ENCODE data around the gene PAQR7.

Gene PAQR7

DNA sequence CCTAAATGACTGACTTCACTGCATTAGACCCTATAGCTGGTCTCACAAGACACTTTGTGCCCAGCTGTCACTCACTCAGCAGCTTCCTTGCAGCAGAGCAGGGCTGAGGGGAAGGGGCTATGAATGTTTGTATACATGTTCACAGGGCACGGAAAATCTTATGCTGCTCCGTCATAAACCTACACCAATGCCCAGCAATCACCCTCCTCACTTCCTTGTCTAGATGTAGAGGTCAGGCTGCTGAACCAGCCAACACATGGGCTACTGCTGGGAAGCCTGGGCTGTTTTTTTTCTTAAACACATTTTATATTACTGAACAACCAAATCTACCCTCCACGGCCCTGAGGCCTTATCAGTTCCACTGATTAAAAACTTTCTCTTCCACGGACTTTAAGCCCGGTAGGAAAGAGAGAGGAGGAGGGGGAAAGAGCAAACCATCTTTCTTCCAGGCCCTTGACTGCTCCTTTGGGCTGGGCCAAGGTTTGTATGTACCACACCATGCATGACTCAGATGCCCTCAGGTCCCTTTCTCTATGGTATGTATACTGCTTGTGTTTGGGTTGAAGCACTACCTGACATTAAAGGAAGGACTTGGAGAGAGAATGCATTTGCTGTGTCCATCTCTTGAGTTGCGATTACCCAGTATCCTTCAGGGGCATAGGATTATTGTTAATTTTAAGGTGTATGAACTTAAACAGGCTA lies 43.0 kb downstream of the PAQR7 start:
- Histone ChIP-seq H3K27ac (ENCODE audit: insufficient read depth, low read length, poor library complexity, severe bottlenecking) (no peak overlapping the region), H3K36me3 (ENCODE audit: control insufficient read depth, insufficient read depth, low read length) (peaks cover 51% of the 10 kb centered on the region), H3K4me1 (ENCODE audit: control insufficient read depth, insufficient read depth, low read length, poor library complexity, severe bottlenecking) (no peaks in the 10 kb centered on the region), H3K27me3 (replicated peaks; ENCODE audit: control insufficient read depth, insufficient read depth, low read length, poor library complexity, severe bottlenecking) (no peaks in the 10 kb centered on the region), H3K9me3 (ENCODE audit: control insufficient read depth, low read length) (no peaks in the 10 kb centered on the region), H3K4me3 (ENCODE audit: insufficient read depth, low read depth, low read length, poor library complexity, severe bottlenecking) (no peak overlapping the region)
- DNase-seq, result no peak

DNA sequence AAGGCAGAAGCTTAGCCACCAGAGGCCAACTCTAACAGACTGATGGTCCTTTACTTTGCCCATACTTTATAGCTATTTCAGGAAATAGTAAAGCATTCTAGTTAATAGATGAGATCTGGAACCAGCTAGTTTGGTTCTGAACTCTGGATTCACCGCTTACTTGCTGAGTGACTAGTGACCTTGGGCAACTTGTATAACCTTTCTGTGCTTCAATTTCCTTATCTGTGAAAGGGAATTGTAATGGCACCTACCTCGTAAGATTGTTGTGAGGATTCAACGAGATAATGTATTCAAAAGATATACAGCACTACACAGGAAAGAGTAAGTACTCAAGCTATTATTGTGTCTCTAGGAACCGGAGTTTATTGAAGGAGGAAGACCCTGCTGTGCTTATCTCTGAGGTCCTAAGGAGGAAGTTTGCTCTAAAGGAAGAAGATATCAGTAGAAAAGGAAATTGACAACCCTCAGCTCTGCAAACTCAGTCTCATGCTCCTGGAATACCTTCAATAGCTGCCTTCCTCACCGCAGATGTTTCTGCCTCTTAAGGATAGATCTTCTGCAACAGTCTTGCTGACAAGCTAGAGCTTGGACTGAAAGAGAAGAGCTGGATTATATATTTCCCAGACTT lies 43.8 kb downstream of the PAQR7 start:
- Histone ChIP-seq H3K4me1 (ENCODE audit: control insufficient read depth, insufficient read depth, low read length, poor library complexity, severe bottlenecking) (no peaks in the 10 kb centered on the region), H3K27ac (ENCODE audit: insufficient read depth, low read length, poor library complexity, severe bottlenecking) (no peak overlapping the region), H3K27me3 (replicated peaks; ENCODE audit: control insufficient read depth, insufficient read depth, low read length, poor library complexity, severe bottlenecking) (no peaks in the 10 kb centered on the region), H3K4me3 (ENCODE audit: insufficient read depth, low read depth, low read length, poor library complexity, severe bottlenecking) (no peak overlapping the region), H3K9me3 (ENCODE audit: control insufficient read depth, low read length) (no peaks in the 10 kb centered on the region), H3K36me3 (ENCODE audit: control insufficient read depth, insufficient read depth, low read length) (peaks cover 56% of the 10 kb centered on the region)
- DNase-seq, result no peak

DNA sequence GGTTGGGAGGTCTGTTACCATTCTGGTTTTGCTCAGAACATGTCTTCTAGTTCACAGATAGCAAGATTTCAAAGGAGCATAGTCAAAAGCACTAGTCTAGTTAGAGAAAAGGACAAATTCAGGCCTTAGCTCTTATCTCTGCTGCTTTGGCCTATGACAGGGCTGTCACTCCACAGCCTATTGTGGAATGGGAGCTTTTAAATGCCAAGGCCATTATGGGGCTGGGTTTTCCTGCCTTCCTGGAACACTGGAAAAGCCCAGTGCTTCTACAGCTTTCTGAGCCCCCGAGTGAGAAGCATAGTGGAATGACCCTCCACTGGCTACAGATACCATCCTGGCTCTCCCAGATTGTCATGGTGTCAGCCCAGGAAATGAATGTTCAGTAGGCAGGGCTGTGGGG lies 46.5 kb downstream of the PAQR7 start:
- no peak overlapping the region for H3K27ac ChIP-seq (ENCODE audit: insufficient read depth, low read length, poor library complexity, severe bottlenecking)
- no peaks in the 10 kb centered on the region for H3K9me3 ChIP-seq (ENCODE audit: control insufficient read depth, low read length)
- no peaks in the 10 kb centered on the region for H3K4me1 ChIP-seq (ENCODE audit: control insufficient read depth, insufficient read depth, low read length, poor library complexity, severe bottlenecking)
- no peaks in the 10 kb centered on the region for H3K27me3 ChIP-seq (replicated peaks; ENCODE audit: control insufficient read depth, insufficient read depth, low read length, poor library complexity, severe bottlenecking)
- H3K4me3 ChIP-seq (ENCODE audit: insufficient read depth, low read depth, low read length, poor library complexity, severe bottlenecking), result no peak overlapping the region
- no peak for DNase-seq
- peaks cover 64% of the 10 kb centered on the region for H3K36me3 ChIP-seq (ENCODE audit: control insufficient read depth, insufficient read depth, low read length)

DNA sequence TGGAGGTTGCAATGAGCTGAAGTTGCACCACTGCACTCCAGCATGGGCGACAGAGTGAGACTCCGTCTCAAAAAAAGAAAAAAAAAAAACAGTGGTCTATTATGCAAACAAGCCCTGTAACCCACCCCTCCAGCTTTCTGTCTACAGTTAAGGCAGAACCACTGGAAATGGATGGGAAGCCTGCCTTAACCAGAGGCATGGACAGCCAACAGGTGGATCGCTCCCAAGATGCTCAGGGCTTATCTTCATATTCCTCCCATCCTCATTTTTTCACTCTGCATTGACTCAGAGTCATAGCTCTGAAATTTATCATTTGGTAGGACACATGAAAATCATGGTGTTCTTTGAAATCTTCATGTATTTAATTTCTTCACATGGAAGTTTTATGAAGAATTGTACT lies 47.0 kb downstream of the PAQR7 start:
- H3K4me1 ChIP-seq (ENCODE audit: control insufficient read depth, insufficient read depth, low read length, poor library complexity, severe bottlenecking), result no peaks in the 10 kb centered on the region
- H3K27me3 ChIP-seq (replicated peaks; ENCODE audit: control insufficient read depth, insufficient read depth, low read length, poor library complexity, severe bottlenecking), result no peaks in the 10 kb centered on the region
- DNase-seq, result no peak
- no peak overlapping the region for H3K27ac ChIP-seq (ENCODE audit: insufficient read depth, low read length, poor library complexity, severe bottlenecking)
- H3K4me3 ChIP-seq (ENCODE audit: insufficient read depth, low read depth, low read length, poor library complexity, severe bottlenecking), result no peak overlapping the region
- peaks cover 64% of the 10 kb centered on the region for H3K36me3 ChIP-seq (ENCODE audit: control insufficient read depth, insufficient read depth, low read length)
- H3K9me3 ChIP-seq (ENCODE audit: control insufficient read depth, low read length), result no peaks in the 10 kb centered on the region

DNA sequence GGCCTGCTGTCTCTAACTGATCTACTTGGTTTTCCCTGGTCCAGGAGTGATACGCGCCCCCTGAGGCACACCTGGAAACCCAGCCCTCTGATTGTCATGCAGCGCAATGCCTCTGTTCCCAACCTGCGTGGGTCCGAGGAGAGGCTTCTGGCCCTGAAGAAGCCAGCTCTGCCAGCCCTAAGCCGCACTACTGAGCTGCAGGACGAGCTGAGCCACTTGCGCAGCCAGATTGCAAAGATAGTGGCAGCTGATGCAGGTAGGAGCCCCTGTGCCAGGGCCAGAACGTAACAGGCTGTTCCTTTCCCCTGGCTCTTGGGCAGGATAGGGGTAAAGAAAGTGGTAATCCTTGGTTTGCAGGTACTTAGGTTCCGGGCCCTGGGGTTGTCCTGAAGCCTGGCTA lies 48.9 kb downstream of the PAQR7 start:
- H3K27ac ChIP-seq (ENCODE audit: insufficient read depth, low read length, poor library complexity, severe bottlenecking), result no peak overlapping the region
- peaks cover 52% of the 10 kb centered on the region for H3K36me3 ChIP-seq (ENCODE audit: control insufficient read depth, insufficient read depth, low read length)

DNA sequence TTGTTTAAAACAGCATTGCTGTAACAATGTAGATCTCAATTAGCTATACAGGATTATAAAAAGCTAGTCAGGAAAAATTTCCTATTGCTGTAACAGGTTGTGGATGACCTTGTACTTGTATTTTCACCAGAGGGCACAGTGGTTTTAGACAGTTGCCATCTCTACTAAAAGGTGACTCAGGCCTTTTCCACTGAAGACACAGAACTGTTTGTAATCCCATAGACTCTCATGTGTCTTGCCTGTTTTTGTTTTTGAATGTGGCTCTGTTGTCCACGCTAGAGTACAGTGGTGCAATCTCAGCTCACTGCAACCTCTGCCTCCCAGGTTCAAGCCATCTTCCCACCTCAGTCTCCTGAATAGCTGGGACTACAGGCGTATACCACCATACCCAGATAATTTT lies 49.9 kb downstream of the PAQR7 start:
- no peak for DNase-seq
- Histone ChIP-seq H3K4me3 (ENCODE audit: insufficient read depth, low read depth, low read length, poor library complexity, severe bottlenecking) (no peak overlapping the region), H3K9me3 (ENCODE audit: control insufficient read depth, low read length) (no peaks in the 10 kb centered on the region), H3K27ac (ENCODE audit: insufficient read depth, low read length, poor library complexity, severe bottlenecking) (no peak overlapping the region), H3K36me3 (ENCODE audit: control insufficient read depth, insufficient read depth, low read length) (peaks cover 42% of the 10 kb centered on the region), H3K4me1 (ENCODE audit: control insufficient read depth, insufficient read depth, low read length, poor library complexity, severe bottlenecking) (peaks cover 13% of the 10 kb centered on the region), H3K27me3 (replicated peaks; ENCODE audit: control insufficient read depth, insufficient read depth, low read length, poor library complexity, severe bottlenecking) (no peaks in the 10 kb centered on the region)

More for the DNA sequence above, 48.9 kb downstream of the PAQR7 start:
- H3K4me3 ChIP-seq (ENCODE audit: insufficient read depth, low read depth, low read length, poor library complexity, severe bottlenecking), result no peak overlapping the region
- no peaks in the 10 kb centered on the region for H3K27me3 ChIP-seq (replicated peaks; ENCODE audit: control insufficient read depth, insufficient read depth, low read length, poor library complexity, severe bottlenecking)
- no peak for DNase-seq
- H3K4me1 ChIP-seq (ENCODE audit: control insufficient read depth, insufficient read depth, low read length, poor library complexity, severe bottlenecking), result peaks cover 4% of the 10 kb centered on the region
- no peaks in the 10 kb centered on the region for H3K9me3 ChIP-seq (ENCODE audit: control insufficient read depth, low read length)

DNA sequence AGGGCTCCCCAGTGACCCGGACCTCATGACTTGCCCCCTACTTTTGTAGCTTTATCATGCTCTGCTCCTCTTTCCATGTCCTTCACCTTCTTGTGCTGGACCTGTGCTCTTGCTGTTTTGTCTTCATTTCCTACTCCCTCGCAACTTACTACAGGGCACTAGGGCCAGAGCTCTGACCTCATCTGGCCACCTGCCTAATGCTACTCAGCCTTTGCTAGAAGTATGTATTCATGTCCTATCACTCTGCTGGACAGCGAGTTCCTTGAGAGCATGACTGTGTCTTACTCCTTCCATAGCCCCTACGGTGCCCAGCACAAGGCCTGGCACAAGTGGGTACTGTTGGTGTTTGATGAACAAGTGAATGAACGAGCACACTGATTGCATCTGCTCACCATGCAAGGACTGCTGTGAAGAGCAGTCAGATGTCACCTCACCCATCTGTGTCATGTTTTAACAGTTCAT lies 53.8 kb downstream of the PAQR7 start:
- DNase-seq, result no peak
- H3K36me3 ChIP-seq (ENCODE audit: control insufficient read depth, insufficient read depth, low read length), result peaks cover 8% of the 10 kb centered on the region
- H3K4me3 ChIP-seq (ENCODE audit: insufficient read depth, low read depth, low read length, poor library complexity, severe bottlenecking), result no peak overlapping the region
- no peaks in the 10 kb centered on the region for H3K27me3 ChIP-seq (replicated peaks; ENCODE audit: control insufficient read depth, insufficient read depth, low read length, poor library complexity, severe bottlenecking)
- H3K4me1 ChIP-seq (ENCODE audit: control insufficient read depth, insufficient read depth, low read length, poor library complexity, severe bottlenecking), result peaks cover 24% of the 10 kb centered on the region
- H3K27ac ChIP-seq (ENCODE audit: insufficient read depth, low read length, poor library complexity, severe bottlenecking), result no peak overlapping the region
- H3K9me3 ChIP-seq (ENCODE audit: control insufficient read depth, low read length), result no peaks in the 10 kb centered on the region

DNA sequence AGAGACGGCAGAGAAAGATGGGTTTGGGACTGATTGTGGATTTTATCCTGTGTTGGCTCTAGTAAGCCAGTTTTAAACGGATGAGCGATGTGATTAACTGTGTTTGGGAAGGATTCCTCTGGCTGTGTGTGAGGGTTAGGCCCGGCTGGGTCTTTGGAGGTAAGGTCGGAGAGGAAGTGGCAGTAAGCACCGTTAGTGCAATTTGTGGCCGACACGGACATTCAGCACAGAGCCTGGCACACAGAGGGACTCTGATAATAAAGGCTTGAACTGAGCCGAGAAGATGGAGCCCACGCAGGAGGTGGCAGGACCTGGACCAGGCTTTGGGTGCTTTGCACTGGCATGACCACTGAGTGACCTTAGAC lies 54.4 kb downstream of the PAQR7 start:
- Histone ChIP-seq H3K27ac (ENCODE audit: insufficient read depth, low read length, poor library complexity, severe bottlenecking) (peak overlapping the region; percentile 80), H3K36me3 (ENCODE audit: control insufficient read depth, insufficient read depth, low read length) (peaks cover 2% of the 10 kb centered on the region)

DNA sequence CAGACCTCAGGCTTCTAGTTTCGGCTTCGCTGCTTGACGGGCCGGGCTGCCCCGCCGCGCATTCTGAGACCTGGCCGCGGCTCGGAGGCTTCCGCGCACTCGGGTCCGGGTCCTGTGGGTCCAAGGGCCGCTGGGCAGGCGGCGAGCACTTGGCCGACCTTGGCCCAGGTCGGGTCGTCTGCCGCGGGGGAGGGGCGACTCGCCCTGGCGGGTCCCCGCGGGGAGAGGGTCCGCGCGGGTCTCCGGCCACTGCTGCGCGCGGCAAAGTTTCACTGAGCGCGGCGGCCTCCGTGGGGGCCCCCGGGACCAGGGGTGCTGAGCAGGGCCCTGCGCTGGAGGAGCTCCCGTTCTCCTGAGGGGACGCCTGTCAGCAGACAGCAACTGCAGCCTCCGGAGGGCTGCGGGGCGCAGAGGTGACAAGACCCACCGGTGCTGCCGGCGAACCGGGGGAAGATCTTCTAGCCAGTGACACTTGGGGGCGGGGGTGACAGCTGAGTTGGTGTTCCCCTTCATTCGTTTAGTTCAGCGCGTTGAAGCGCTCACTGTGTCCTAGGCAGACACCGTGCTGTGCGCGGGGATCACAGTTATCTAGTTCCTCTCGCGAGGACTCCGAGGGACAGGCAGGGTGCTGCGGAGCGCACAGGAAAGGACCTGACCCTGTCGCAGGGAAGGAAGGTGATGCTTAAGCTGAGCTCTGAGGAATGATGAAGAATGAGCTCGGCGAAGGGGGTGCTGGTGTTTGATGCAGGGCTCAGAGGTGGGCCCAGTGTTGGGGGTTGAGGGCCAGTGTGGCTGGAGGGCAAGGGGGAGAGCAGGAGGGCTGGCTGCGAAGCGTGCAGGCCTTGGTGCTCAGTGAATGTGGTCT lies 55.0 kb downstream of the PAQR7 start:
- H3K4me1 ChIP-seq (ENCODE audit: control insufficient read depth, insufficient read depth, low read length, poor library complexity, severe bottlenecking), result peaks cover 24% of the 10 kb centered on the region
- peak overlapping the region; percentile 78 for H3K4me3 ChIP-seq (ENCODE audit: insufficient read depth, low read depth, low read length, poor library complexity, severe bottlenecking)
- peak; percentile 47 to 54 (median 53) for DNase-seq
- no peaks in the 10 kb centered on the region for H3K27me3 ChIP-seq (replicated peaks; ENCODE audit: control insufficient read depth, insufficient read depth, low read length, poor library complexity, severe bottlenecking)
- peaks cover 3% of the 10 kb centered on the region for H3K36me3 ChIP-seq (ENCODE audit: control insufficient read depth, insufficient read depth, low read length)
- H3K27ac ChIP-seq (ENCODE audit: insufficient read depth, low read length, poor library complexity, severe bottlenecking), result peak overlapping the region; percentile 80
- no peaks in the 10 kb centered on the region for H3K9me3 ChIP-seq (ENCODE audit: control insufficient read depth, low read length)

More for the DNA sequence above, 54.4 kb downstream of the PAQR7 start:
- no peak for DNase-seq
- peak overlapping the region; percentile 78 for H3K4me3 ChIP-seq (ENCODE audit: insufficient read depth, low read depth, low read length, poor library complexity, severe bottlenecking)
- H3K9me3 ChIP-seq (ENCODE audit: control insufficient read depth, low read length), result no peaks in the 10 kb centered on the region
- no peaks in the 10 kb centered on the region for H3K27me3 ChIP-seq (replicated peaks; ENCODE audit: control insufficient read depth, insufficient read depth, low read length, poor library complexity, severe bottlenecking)
- peaks cover 24% of the 10 kb centered on the region for H3K4me1 ChIP-seq (ENCODE audit: control insufficient read depth, insufficient read depth, low read length, poor library complexity, severe bottlenecking)

All from effector memory CD4-positive, alpha-beta T cell (primary cell).